ENCODE results near the gene ARMC9.

The ARMC9 gene

GRCh38 chr2:231167745-231168459 is 30.5 kb upstream of the ARMC9 start:
- Histone ChIP-seq H3K4me1 (ENCODE audit: low read depth, poor library complexity, severe bottlenecking) (no peaks in the 10 kb centered on the region), H3K27me3 (ENCODE audit: insufficient read depth, low read depth) (no peaks in the 10 kb centered on the region), H3K27ac (no peak overlapping the region), H3K9ac (no peak overlapping the region), H3K36me3 (ENCODE audit: insufficient read depth) (peaks cover 12% of the 10 kb centered on the region; the same call in 1 of the 2 replicates), H4K20me1 (ENCODE audit: insufficient read depth) (no peaks in the 10 kb centered on the region), H3K4me3 (IDR thresholded peaks at IDR 0.05; ENCODE audit: insufficient read depth, low read depth, low read length) (no peak overlapping the region), H2AFZ (ENCODE audit: low read depth) (no peak overlapping the region), H3K4me2 (no peak overlapping the region), H3K79me2 (ENCODE audit: insufficient read depth, low read depth) (no peaks in the 10 kb centered on the region)
- TF ChIP-seq CTCF (conservative IDR thresholded peaks at IDR 0.05; ENCODE audit: low read depth, low read length), result no peak

GRCh38 chr2:231168460-231169139 is 29.8 kb upstream of the ARMC9 start:
- no peaks in the 10 kb centered on the region for H3K4me1 ChIP-seq (ENCODE audit: low read depth, poor library complexity, severe bottlenecking)
- H3K27ac ChIP-seq, result no peak overlapping the region
- no peaks in the 10 kb centered on the region for H3K79me2 ChIP-seq (ENCODE audit: insufficient read depth, low read depth)
- H3K4me3 ChIP-seq (IDR thresholded peaks at IDR 0.05; ENCODE audit: insufficient read depth, low read depth, low read length), result no peak overlapping the region
- TF ChIP-seq CTCF (conservative IDR thresholded peaks at IDR 0.05; ENCODE audit: low read depth, low read length), result no peak
- H4K20me1 ChIP-seq (ENCODE audit: insufficient read depth), result no peaks in the 10 kb centered on the region
- no peak overlapping the region for H3K9ac ChIP-seq
- H3K27me3 ChIP-seq (ENCODE audit: insufficient read depth, low read depth), result no peaks in the 10 kb centered on the region
- H2AFZ ChIP-seq (ENCODE audit: low read depth), result no peak overlapping the region
- peaks cover 12% of the 10 kb centered on the region; the same call in 1 of the 2 replicates for H3K36me3 ChIP-seq (ENCODE audit: insufficient read depth)
- H3K4me2 ChIP-seq, result no peak overlapping the region

GRCh38 chr2:231169488-231169887 is 28.9 kb upstream of the ARMC9 start:
- Histone ChIP-seq H4K20me1 (ENCODE audit: insufficient read depth) (no peaks in the 10 kb centered on the region), H3K4me2 (no peak overlapping the region), H3K4me1 (ENCODE audit: low read depth, poor library complexity, severe bottlenecking) (no peaks in the 10 kb centered on the region), H3K36me3 (ENCODE audit: insufficient read depth) (peaks cover 12% of the 10 kb centered on the region; the same call in 1 of the 2 replicates), H3K9ac (no peak overlapping the region), H2AFZ (ENCODE audit: low read depth) (no peak overlapping the region), H3K27ac (no peak overlapping the region), H3K27me3 (ENCODE audit: insufficient read depth, low read depth) (no peaks in the 10 kb centered on the region), H3K4me3 (IDR thresholded peaks at IDR 0.05; ENCODE audit: insufficient read depth, low read depth, low read length) (no peak overlapping the region), H3K79me2 (ENCODE audit: insufficient read depth, low read depth) (no peaks in the 10 kb centered on the region)
- no peak for TF ChIP-seq CTCF (conservative IDR thresholded peaks at IDR 0.05; ENCODE audit: low read depth, low read length)

- Histone ChIP-seq H3K36me3 (ENCODE audit: insufficient read depth) (peaks cover 12% of the 10 kb centered on the region; the same call in 1 of the 2 replicates), H3K27me3 (ENCODE audit: insufficient read depth, low read depth) (no peaks in the 10 kb centered on the region), H3K4me2 (no peak overlapping the region), H4K20me1 (ENCODE audit: insufficient read depth) (no peaks in the 10 kb centered on the region), H3K27ac (no peak overlapping the region), H2AFZ (ENCODE audit: low read depth) (no peak overlapping the region), H3K4me3 (IDR thresholded peaks at IDR 0.05; ENCODE audit: insufficient read depth, low read depth, low read length) (no peak overlapping the region), H3K9ac (no peak overlapping the region), H3K79me2 (ENCODE audit: insufficient read depth, low read depth) (no peaks in the 10 kb centered on the region), H3K4me1 (ENCODE audit: low read depth, poor library complexity, severe bottlenecking) (no peaks in the 10 kb centered on the region)
- no peak for TF ChIP-seq CTCF (conservative IDR thresholded peaks at IDR 0.05; ENCODE audit: low read depth, low read length)
These were observed 28.4 kb upstream of the ARMC9 start for GRCh38 chr2:231170055-231170454.
